ENCODE data around the gene TENM3.

Gene TENM3

GRCh38 chr4:182846036-182846435 lies 602.8 kb downstream of the TENM3 start:
- TF ChIP-seq CTCF (conservative IDR thresholded peaks at IDR 0.05; ENCODE audit: control insufficient read depth, insufficient read depth, low read depth, low read length): no peak
- no peak overlapping the region for H3K4me3 ChIP-seq (ENCODE audit: control insufficient read depth, low read depth, low read length)
- no peak for DNase-seq (ENCODE audit: low read depth)

- H3K4me3 ChIP-seq (ENCODE audit: control insufficient read depth, low read depth, low read length): no peak overlapping the region
- TF ChIP-seq CTCF (conservative IDR thresholded peaks at IDR 0.05; ENCODE audit: control insufficient read depth, insufficient read depth, low read depth, low read length): no peak
- no peak for DNase-seq (ENCODE audit: low read depth)
Observed at GRCh38 chr4:182847576-182848450, 604.6 kb downstream of the TENM3 start.

DNA sequence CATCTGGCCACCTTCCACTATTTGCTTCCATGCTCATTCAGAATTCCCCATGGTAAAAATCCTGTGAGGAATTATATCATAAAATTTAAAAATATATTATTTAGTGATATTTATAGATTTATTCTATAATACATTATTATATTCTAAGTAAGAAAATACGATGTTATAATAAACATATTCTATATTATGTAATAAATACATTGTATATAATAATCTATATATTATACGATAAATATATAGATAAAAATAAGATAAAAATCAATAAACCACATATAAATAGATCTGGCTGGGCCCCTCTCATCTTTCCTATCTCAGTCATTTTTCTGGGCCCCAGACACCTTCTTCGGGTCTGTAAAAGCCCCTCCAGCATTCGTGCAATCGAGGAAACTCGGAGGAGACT lies 605.5 kb downstream of the TENM3 start:
- TF ChIP-seq CTCF (conservative IDR thresholded peaks at IDR 0.05; ENCODE audit: control insufficient read depth, insufficient read depth, low read depth, low read length): no peak
- H3K4me3 ChIP-seq (ENCODE audit: control insufficient read depth, low read depth, low read length): no peak overlapping the region
- DNase-seq (ENCODE audit: low read depth): no peak

Data from fibroblast of mammary gland (primary cell).